Suppressor macrophage (primary cell): ENCODE measurements around the gene AGXT.

Experiments used
- DNase-seq, 4 experiments: peaks; one replicate each; pipeline ENCODE4 v3.0.0-alpha.2; 2020 to 2022

Gene AGXT

GRCh38 chr2:240886678-240887609 is 18.3 kb downstream of the AGXT start:
- DNase-seq: no peak

DNA sequence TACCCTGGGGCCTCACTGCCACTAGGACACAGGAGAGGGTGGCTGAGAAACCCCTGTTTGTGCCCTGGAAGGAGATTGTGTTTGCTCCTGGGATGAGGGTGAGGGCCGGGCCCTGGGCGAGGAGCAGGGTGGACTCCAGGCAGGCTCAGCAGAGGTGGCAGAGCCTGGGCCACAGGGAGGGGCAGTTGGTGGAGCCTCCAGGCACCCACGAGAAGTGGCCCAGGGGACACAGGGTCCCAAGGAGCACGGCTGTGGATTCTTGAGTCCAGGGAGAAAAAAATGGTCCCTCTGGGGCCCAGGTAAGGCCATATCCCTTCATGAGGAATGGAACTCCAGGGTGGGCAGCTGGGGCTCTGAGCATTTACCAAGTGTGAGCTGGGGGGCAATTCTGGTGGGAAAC is 19.0 kb downstream of the AGXT start:
- no peak for DNase-seq

- no peak for DNase-seq
These were observed 19.7 kb downstream of the AGXT start for GRCh38 chr2:240888130-240888889.

- no peak for DNase-seq
These were observed 20.4 kb downstream of the AGXT start for GRCh38 chr2:240888890-240889573.

GRCh38 chr2:240889601-240890560 is 21.3 kb downstream of the AGXT start:
- DNase-seq: no peak

DNA sequence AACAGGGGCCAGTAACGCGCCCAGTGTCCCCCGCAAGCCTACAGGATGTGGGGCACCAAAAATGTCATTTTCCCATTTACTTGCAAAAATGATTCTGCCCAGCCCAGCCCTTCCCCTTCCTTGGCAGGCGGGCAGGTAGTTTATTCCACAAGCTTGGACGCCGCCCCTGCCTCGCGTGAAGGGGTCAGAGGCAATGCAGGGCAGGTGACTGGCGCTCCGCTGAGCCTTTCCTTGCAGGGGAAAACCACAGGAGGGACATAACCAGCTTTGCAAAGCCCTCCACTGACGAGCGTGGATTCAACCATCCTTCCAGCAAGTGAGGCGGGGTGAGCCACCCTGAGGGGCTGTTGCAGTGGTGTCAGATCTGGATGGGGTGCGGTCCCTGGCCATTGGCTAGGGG is 22.1 kb downstream of the AGXT start:
- DNase-seq: no peak

DNA sequence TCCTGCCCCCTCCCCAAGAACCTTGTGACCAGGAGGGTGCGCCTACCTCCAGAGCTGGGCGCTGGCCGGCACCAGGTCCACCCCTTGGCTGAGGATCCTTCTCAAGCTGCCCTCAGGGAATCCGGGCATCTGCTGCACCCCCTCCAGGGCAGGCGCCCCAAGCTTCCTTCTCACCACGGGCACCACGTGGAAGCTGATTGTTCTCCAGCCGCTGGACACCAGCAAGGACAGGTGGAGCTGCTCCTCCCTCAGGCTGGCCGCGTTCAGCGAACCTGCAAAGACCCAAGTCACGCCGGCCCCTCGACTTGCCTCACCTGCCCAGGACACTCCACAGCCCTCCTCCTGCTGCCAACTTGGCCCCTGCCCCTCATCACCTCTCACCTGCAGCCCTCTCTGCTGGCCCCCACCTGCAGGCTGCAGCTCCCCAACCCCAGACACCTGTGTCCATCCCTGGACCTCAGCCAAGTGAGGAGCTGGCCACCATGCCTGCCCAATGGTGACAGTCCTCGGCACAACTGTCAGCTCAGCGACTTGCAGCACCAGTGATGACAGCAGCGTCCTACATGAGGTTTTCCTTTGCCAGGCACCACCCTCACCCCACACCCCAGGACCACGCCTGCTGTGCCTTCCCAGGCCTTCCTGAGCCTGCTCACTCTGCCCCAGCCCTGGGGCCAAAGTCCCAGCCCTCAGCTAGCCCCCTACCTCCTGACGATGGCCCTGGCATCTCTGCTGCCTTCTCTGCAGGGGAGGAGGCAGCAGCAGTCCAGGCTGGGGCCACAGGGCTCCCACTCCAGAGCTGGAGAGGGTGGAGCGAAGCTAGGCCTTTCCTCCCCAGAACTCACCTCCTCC is 23.1 kb downstream of the AGXT start:
- DNase-seq: no peak

- no peak for DNase-seq
These were observed 23.7 kb downstream of the AGXT start for GRCh38 chr2:240892356-240892755.

- no peak for DNase-seq
These were observed 24.3 kb downstream of the AGXT start for GRCh38 chr2:240892925-240893324.

DNA sequence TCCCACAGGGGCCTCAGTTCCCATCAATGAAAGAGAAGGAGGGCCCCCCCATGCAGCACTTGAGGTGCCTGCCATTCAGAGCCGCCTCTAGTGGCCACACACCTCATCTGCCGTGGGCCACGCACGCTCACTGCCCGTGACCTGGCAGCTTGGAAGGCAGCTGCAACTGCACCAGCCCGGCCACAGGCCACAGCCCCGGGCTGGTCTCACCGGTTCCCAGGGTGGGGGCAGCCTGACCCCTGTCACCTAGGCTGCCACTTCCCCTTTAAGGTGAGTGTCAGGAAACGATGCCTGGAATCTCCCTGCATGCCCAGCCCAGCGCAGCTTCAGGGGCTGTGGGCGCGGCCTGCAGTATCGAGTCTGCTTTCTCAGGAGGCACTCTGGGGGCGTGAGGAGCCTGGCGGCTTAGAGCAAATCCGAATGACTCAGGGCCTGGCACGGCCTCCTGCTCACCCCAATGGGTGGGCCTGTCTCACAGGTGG is 24.8 kb downstream of the AGXT start:
- no peak for DNase-seq

DNA sequence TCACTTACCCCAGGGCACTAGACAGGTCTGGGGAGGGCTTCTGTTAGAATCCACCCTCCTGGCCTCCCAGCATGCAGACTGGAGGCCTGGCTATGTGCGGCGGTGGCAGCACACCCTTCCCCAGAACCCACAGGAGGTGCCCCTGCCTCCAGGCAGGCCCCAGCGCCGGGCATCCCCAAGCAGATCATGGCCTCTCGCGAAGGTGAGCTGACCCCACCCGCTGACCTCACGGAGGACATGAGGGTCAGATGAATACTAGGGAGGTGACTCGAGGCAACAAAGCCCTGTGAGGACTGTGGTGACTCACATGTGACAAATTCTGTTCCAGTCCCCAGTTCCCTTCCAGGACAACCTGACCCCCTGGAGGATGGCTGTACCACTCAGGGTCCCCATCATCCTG is 25.4 kb downstream of the AGXT start:
- DNase-seq: no peak

- no peak for DNase-seq
These were observed 26.4 kb downstream of the AGXT start for GRCh38 chr2:240894836-240895558.

DNA sequence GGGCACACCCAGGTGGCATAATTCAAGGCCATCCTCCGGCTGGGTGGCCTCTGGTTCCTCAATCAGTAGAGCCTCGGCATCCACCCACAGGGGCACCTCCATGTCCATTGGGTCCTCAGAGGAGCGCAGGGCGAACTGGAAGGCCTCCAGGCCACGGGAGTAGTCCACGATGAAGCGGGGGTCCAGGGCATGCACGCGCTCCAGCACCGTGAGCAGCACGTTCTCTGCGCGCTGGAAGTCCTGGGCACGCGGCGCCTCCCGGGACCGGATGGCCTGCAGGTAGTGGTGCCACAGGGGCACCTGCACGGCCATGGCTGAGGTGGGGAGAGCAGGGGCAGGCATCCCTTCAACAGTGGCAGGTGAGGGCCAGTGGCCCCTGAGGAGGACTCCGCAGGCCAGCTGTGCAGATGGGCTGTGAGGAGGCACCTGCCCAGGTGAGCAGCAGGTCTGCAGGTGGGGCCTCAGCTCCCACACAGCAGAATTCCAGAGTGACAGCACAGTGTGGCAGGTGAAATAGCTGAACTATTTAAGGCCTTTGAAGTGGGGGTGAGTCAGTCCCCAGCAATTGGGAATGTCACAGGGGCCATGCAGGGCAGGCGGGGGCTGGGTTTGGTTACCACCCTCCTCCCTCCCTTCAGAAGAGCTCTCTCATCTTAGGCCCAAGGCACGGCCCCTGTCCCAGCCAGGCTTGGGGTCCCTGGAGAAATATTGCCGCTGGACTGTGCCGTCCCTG is 27.2 kb downstream of the AGXT start, which contains the start of gene MAB21L4:
Gene MAB21L4 (minus strand): TSS at position 501 of the 733 bp plus-strand sequence. CDS start 159 bp downstream, at position 342.
- DNase-seq: no peak

DNA sequence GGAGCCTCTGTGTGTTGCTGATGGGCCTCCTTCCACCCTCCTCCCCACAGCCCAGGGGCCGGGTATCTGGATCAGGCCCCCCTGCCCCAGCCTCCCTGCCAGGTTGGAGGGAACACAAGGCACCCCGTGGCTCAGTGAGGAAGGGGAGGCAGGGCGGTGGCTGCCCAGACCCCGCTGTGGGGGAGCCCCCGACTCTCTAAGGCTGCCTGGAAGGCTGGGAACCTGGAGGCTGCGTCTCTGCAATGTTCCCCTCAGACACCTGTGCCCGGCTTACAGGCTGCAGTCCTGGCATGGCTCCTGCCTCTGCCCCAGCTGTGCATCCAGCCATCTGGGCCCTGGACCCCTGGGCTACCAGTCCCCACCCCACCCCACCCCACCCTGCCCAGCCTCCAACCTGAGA is 27.8 kb downstream of the AGXT start:
- no peak for DNase-seq

DNA sequence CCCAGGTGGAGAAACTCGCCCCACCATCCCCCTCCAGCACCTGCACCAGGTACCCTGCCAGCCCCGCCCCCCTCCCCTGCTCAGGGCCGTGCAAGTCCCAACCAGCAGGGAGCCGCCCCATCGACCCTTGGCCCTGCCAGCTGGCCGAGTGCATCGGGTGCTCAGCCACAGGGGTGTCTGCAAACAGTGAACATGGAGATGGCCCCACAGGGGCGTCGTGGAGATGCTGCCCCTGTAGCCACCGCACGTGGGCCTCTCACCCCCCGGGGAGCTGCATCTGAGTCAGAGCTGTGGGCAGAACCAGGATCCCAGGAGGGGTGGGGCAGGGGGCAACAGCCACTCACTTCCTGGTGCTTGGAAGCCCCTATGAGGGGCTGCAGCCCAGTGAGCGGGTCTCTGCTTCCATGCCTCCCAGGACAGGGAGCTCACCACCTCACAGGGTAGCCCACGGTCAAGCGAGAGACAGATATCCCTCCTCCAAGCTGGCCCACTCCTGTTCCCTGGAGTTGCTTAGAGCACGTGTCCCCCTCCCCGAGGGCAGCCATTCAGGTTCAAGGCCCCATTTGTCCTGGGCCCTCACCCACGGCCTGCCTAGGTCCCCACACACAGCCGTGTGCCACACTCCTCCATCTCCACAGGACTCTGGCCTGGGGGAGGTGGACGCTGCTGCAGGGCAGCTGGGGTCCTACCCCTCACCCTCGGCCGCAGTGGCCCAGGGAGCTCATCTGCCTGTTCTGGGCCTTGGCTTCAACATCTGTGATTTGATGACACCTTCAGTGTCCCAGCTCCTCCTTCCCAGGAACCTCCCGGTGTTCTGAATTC is 28.5 kb downstream of the AGXT start:
- no peak for DNase-seq

DNA sequence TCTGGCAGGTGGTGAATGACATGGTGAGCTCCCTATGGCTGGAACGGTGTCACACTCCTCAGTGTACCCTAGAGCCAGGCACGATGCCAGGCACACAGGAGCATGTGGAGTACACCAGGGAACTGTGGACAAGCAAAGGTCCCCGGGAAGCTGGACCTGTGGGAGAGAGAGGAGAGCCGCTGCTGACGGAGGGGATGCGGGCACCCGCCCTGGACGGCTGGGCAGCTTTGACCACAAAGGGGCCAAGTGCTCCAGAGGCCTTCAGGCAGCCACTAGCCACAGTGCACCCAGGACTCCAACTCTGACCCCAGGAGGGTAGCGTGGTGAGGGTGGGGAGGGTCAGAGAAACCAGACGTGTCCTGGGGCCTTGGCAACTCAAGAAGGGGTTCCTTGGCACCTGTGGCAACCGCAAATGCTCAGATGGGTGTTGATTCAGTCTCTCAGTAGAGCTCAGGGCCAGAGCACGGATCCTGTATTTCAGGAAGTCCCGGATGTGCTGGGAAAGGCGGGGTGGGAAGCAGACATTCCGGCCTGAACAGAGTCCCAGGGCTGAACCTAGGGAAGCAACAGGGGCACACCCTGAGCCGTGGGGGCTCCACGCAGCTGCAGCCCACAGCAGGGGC is 29.6 kb downstream of the AGXT start:
- DNase-seq: no peak

DNA sequence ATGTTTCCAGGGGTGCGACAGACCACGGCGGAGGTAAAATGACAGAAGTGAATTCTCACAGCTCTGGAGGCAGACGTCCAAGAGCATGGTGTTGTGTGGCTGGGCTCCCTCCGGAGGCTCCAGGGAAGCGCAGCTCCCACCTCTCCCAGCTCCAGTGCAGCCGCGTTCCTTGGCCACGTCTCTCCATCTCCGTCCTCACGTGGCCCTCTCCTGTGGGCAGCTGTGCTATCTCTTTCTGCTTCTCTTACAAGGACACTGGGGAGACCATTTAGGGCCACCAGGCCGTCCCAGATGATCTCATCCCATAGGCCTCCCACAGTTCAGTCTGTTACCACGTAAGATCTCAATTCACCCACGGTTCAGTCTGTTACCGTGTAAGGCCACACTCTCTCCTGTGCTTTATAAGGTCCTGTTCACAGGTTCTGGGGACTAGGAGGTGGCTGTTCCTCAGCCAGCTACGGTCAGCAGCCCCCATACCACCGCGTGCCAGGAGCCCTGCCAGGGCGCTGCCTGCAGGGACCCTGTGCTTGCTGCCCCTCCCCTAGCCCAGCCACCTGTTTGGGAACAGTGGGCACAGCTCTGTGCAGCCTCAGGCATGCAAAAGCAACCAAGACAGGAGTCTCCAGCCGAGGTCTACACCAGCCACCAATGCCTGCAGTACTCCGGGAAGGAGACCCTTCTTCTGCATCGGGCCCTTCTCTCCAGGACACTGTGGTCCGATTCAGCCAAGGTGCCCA is 30.3 kb downstream of the AGXT start:
- DNase-seq: no peak
